HG03025 (cell line): ENCODE measurements around the gene CARMIL1.
"Not testable (repeated sequence)": the region's sequence is repeated elsewhere in the genome, so short reads cannot be mapped to it uniquely, and the experiment has no call there.

Experiments used
- ATAC-seq: cut with Tn5 transposase; IDR thresholded peaks from one replicate; pipeline ENCODE4 v1.9.1; 2021; ENCODE audit warnings: mild to moderate bottlenecking, moderate library complexity; ENCODE audit not compliant: unreplicated experiment, low FRiP score

Gene CARMIL1

DNA sequence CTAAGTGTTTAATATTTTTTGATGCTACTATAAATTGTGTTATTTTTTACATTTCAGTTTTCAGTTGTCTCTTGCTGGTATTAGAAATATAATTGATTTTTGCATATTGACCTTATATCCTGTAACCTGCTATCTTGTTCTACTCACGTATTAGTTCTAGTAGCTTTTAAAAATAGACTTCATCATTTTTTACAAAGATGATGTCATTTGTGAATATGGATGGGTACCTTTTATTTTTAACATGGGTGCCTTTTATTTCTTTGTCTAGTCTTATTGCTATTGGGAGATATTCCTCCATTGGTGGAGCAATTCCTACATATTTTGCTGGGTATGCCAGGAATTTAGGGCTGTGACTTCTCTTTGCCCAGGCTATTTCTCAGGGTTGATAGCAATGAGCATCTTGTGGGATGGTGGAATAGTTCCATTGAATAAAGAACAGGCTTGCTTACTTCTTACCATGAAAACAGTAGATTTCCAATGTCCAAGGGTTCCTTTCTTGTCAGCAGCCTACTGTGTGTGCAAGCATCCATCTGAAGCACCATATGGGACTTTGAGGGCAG, 149.7 kb downstream of the CARMIL1 start:
- ATAC-seq: no peak

DNA sequence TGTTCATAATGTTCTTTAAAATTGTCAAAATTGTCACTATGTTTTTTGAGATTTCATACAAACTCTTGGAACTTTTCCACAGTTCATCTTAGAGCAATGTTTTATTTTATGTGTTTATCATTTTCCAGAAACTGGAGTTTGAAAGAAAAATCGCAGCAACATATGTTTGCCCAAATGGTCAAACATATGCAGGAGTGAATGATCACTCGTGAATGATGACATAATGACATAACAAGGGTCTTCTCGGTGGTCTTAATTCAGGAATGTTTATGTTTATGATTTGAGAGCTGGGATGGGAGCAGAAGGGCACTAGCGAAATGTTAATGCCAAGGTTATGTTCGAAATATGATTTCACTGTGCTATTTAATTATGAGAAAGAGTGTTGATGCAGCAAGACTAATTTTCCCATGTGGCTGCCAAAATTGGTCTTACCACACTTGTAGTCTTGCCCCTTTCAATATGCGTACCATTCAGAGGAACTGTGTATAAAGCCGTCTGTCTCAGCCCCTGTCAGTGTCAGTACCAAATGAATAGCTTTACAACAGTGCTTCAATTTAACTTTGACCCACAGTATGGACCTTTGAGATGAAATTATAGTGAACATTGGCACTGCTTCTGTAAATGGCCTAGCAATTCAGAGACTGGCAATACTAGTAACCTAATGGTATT, 152.3 kb downstream of the CARMIL1 start:
- no peak for ATAC-seq

DNA sequence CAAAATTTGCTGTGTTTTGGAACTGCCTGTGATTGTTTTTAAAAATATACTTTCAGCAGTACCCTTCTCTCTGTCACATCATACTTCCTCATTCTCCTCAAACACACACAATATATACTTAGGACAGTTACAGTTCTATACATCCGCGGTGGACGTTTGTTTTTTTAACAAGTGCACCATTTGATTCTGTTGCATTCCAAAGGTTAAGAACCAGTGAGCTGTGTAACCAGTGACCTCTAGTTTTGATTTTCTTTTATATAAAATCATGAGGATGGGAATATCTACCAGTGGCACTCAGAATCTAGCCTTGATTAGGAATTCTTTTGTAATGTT, 152.8 kb downstream of the CARMIL1 start:
- ATAC-seq: no peak

DNA sequence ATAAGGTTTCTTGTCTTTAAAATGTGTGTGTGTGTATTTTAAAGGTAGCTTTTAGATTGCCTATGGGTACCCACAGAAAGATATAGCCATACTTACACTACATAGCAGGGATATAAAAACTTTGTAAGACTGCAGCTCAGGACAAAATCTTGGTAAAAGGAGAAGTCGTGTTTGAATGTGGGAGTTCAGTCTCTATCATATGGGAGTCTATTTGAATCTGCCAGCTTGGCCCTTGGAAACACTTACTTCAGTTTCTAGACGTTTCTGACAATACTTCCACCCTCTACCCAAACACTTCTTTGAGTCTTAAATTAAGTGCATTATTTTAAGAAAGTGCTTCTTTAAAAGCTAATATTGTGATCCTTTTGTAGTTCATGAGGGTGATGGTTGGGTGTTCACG, 155.7 kb downstream of the CARMIL1 start:
- ATAC-seq: no peak

- no peak for ATAC-seq
Observed at GRCh38 chr6:25435416-25435985, 156.3 kb downstream of the CARMIL1 start.

GRCh38 chr6:25436760-25437159, 157.6 kb downstream of the CARMIL1 start:
- ATAC-seq: no peak

GRCh38 chr6:25439368-25439767, 160.2 kb downstream of the CARMIL1 start:
- ATAC-seq: no peak

- ATAC-seq: no peak
Observed at GRCh38 chr6:25441663-25442270, 162.6 kb downstream of the CARMIL1 start.

DNA sequence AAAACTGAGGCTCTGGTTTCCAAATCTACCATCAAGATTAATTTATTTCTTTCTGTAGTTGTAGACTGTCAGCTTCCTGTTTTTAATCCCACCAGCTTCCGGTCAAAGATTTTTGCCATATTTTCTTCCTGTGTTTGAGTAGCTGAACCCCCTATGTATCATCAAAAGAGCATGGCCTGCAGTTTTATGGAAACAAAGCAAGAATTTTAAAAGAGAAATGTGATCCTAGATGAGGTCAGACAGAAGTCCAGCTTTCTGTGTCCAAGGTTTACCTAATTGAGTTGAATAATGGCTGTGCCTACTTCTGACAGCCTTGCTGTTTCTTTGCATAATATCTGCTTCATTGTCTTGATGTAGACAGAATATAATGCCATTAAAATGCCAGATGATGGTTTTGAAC, 163.7 kb downstream of the CARMIL1 start:
- no peak for ATAC-seq

- not testable (repeated sequence) for ATAC-seq
Observed at GRCh38 chr6:25444521-25444920, 165.3 kb downstream of the CARMIL1 start.

GRCh38 chr6:25446830-25447569, 167.8 kb downstream of the CARMIL1 start:
- no peak for ATAC-seq

DNA sequence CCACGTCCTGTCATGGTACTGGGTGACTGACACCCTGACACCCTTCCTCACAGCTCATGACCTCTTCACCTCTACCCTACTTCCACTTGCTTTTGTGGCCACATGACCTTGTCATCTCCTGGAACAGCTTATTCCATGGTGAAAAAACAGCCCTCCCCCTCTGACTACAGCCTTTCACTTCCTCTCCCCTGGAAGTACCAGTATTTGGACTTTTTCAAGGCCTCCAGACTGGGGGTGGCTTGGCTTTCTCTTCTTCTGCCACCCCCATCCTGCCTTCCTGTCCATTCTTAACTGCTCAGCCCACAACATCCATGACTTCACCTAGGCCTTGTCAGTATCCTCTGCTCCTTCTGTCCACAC, 168.4 kb downstream of the CARMIL1 start:
- ATAC-seq: no peak

GRCh38 chr6:25448965-25449538, 169.9 kb downstream of the CARMIL1 start:
- ATAC-seq: no peak

- ATAC-seq: no peak
Observed at GRCh38 chr6:25449774-25450173, 170.6 kb downstream of the CARMIL1 start.

DNA sequence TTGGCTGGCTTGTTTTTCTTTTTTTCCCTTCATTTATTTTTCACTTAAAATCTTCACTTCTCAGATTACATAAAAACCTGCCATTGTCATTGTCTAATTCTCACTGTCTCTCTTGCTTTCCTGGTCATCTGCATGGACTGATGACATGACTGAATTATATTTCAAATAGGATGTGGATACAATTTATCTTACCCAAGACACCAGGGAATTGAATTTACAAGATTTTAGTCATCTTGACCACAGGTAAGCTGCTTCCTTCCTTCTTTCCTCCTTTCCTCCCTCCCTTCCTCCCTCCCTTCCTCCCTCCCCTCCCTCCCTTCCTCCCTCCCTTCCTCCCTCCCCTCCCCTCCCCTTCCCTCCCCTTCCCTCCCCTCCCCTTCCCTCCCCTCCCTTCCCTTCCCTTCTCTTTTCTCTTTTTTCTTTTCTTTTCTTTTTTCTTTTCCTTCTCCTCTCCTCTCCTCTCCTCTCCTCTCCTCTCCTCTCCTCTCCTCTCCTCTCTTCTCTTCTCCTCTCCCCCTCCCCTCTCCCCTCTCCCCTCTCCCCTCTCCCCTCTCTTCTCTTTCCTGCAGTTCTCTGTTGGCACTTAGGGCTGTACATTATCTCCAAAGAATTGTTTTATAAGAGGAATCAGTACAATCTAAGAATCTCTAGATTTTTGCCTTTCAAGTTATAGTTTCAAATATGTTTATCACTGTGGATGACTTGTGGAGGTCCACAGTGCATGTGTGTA, 171.5 kb downstream of the CARMIL1 start:
- ATAC-seq: no peak

DNA sequence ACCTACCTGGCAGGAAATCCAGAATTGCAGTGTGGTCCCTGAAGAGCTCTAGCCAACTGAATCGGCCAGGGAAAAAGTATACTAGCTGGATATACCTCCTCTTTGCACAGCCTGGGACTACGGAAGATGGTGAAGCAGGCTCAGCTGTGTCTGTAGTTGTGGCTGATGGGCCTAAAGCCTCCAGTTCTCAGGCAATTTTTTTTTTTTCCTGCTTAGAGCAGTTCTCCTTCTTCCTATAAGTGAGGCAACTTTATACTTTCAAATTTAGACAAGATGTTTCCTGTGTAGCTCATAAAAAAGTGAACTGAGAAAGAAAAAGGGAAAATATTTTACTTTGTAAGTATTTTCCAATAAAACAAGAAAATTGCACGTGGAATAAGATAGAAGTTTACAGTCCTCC, 172.9 kb downstream of the CARMIL1 start:
- ATAC-seq: no peak

DNA sequence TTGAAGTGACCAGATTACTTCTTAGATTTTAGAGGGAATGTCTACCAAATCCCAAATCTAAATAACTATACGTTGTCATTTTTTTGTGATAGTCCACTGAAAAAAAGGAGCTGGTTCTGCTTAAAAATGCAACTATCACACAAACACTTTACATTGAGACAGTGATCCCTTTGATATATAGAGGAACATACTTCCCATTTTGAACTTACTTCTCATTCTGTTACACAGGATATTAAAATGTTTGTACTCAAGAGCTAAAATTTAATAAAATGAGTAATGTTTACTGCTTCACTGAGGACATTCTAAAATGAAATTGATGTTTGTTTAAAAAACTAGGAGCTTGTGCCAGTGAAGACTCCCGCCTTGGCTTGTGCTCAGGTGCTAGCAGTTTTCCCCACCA, 174.1 kb downstream of the CARMIL1 start:
- no peak for ATAC-seq

- ATAC-seq: no peak
Observed at GRCh38 chr6:25454136-25454535, 175.0 kb downstream of the CARMIL1 start.

- ATAC-seq: no peak
Observed at GRCh38 chr6:25456249-25457040, 177.3 kb downstream of the CARMIL1 start.

- no peak for ATAC-seq
Observed at GRCh38 chr6:25457516-25457915, 178.3 kb downstream of the CARMIL1 start.
